Activated CD4-positive, alpha-beta T cell treated with anti-CD3 and anti-CD28 coated beads for 4 hours (primary cell): ENCODE data around the gene OR51Q1.

Experiments
- DNase-seq, 2 donors: peaks; one replicate each; pipeline ENCODE4 v3.0.0-alpha.2; 2020

OR51Q1 gene

GRCh38 chr11:5421811-5422210 is at the start of gene OR51Q1:
OR51Q1 (plus strand) TSS chr11:5422111; CDS start chr11:5422201, 90 bp downstream.
- no peak for DNase-seq

- peak in 1 of 2 donors; percentile 1 for DNase-seq
These were observed 41.1 kb upstream of the OR51Q1 start for GRCh38 chr11:5380740-5381342.

- DNase-seq = no peak
These were observed 38.3 kb upstream of the OR51Q1 start, which contains the start of gene OR51M1 for GRCh38 chr11:5383576-5383975. OR51M1 (plus strand) TSS chr11:5383812; CDS start chr11:5389399, 5,587 bp downstream.

- DNase-seq = no peak
These were observed 37.6 kb upstream of the OR51Q1 start for GRCh38 chr11:5384335-5384734.

GRCh38 chr11:5390210-5390609 is 31.7 kb upstream of the OR51Q1 start:
- DNase-seq = no peak

GRCh38 chr11:5394091-5394490 is 27.8 kb upstream of the OR51Q1 start:
- no peak for DNase-seq

- no peak for DNase-seq
These were observed 23.0 kb upstream of the OR51Q1 start for GRCh38 chr11:5398936-5399335.

GRCh38 chr11:5405173-5405572 is 16.7 kb upstream of the OR51Q1 start:
- DNase-seq = no peak

- DNase-seq = no peak
These were observed 918 bp upstream of the OR51Q1 start for GRCh38 chr11:5420993-5421392.

- DNase-seq = no peak
These were observed 1.2 kb downstream of the OR51Q1 start for GRCh38 chr11:5423131-5423530.

- no peak for DNase-seq
These were observed 19.5 kb downstream of the OR51Q1 start, which contains the start of gene OR51I1 for GRCh38 chr11:5441414-5441813. OR51I1 (minus strand) TSS chr11:5441514; CDS start chr11:5441514, 0 bp downstream.

GRCh38 chr11:5443835-5444393 is 22.0 kb downstream of the OR51Q1 start:
- DNase-seq = no peak

- DNase-seq = no peak
These were observed 27.1 kb downstream of the OR51Q1 start, which contains the start of gene OR51I2 for GRCh38 chr11:5449023-5449422. OR51I2 (plus strand) TSS chr11:5449323; CDS start chr11:5453489, 4,166 bp downstream.

- no peak for DNase-seq
These were observed 27.5 kb downstream of the OR51Q1 start for GRCh38 chr11:5449432-5449831.

- no peak for DNase-seq
These were observed 39.2 kb downstream of the OR51Q1 start for GRCh38 chr11:5460983-5461621.

GRCh38 chr11:5467527-5467926 is 45.6 kb downstream of the OR51Q1 start:
- DNase-seq = no peak
